Measurements from ENCODE around the gene CIAPIN1.
"Not testable (repeated sequence)": the region's sequence is repeated elsewhere in the genome, so short reads cannot be mapped to it uniquely, and the experiment has no call there.

CIAPIN1 gene

GRCh38 chr16:57439947-57440346, 7.2 kb downstream of the CIAPIN1 start:
- DNase-seq, result not testable (repeated sequence)

- DNase-seq, result no peak
These were observed 11.3 kb downstream of the CIAPIN1 start for GRCh38 chr16:57435838-57436237.

GRCh38 chr16:57434003-57434402, 13.2 kb downstream of the CIAPIN1 start:
- no peak for DNase-seq

- no peak for DNase-seq
These were observed 14.2 kb downstream of the CIAPIN1 start for GRCh38 chr16:57432989-57433388.

GRCh38 chr16:57432505-57432904, 14.7 kb downstream of the CIAPIN1 start:
- no peak for DNase-seq

GRCh38 chr16:57430955-57431354, 16.2 kb downstream of the CIAPIN1 start:
- no peak for DNase-seq

- no peak for DNase-seq
These were observed 19.4 kb downstream of the CIAPIN1 start for GRCh38 chr16:57427824-57428223.

GRCh38 chr16:57427307-57427706, 19.9 kb downstream of the CIAPIN1 start:
- DNase-seq, result no peak

- no peak for DNase-seq
These were observed 20.8 kb downstream of the CIAPIN1 start for GRCh38 chr16:57426356-57426755.

- no peak for DNase-seq
These were observed 22.6 kb downstream of the CIAPIN1 start for GRCh38 chr16:57424583-57424982.

GRCh38 chr16:57423152-57423551, 24.0 kb downstream of the CIAPIN1 start:
- DNase-seq, result no peak

- DNase-seq, result peak; percentile 54
These were observed 24.9 kb downstream of the CIAPIN1 start for GRCh38 chr16:57422026-57422944.

- no peak for DNase-seq
These were observed 27.7 kb downstream of the CIAPIN1 start for GRCh38 chr16:57419506-57419905.

GRCh38 chr16:57416084-57416483, 31.1 kb downstream of the CIAPIN1 start:
- no peak for DNase-seq

- no peak for DNase-seq
These were observed 33.5 kb downstream of the CIAPIN1 start for GRCh38 chr16:57413733-57414132.

GRCh38 chr16:57413301-57413730, 33.9 kb downstream of the CIAPIN1 start:
- no peak for DNase-seq

- DNase-seq, result no peak
These were observed 34.6 kb downstream of the CIAPIN1 start for GRCh38 chr16:57412584-57412983.

- DNase-seq, result no peak
These were observed 35.7 kb downstream of the CIAPIN1 start for GRCh38 chr16:57411362-57411976.

GRCh38 chr16:57409870-57410587, 37.2 kb downstream of the CIAPIN1 start:
- DNase-seq, result no peak

GRCh38 chr16:57409065-57409464, 38.1 kb downstream of the CIAPIN1 start:
- DNase-seq, result no peak

- DNase-seq, result no peak
These were observed 39.4 kb downstream of the CIAPIN1 start for GRCh38 chr16:57407521-57408353.

- no peak for DNase-seq
These were observed 40.3 kb downstream of the CIAPIN1 start for GRCh38 chr16:57406881-57407280.

GRCh38 chr16:57405097-57405496, 42.1 kb downstream of the CIAPIN1 start:
- DNase-seq, result no peak
